SK-N-DZ (cell line): ENCODE data around the gene BRIP1.

Source experiments
- DNase-seq: peaks from one replicate; pipeline ENCODE4 v3.0.0-alpha.2; 2015; ENCODE audit warnings: low spot score

BRIP1 gene

DNA sequence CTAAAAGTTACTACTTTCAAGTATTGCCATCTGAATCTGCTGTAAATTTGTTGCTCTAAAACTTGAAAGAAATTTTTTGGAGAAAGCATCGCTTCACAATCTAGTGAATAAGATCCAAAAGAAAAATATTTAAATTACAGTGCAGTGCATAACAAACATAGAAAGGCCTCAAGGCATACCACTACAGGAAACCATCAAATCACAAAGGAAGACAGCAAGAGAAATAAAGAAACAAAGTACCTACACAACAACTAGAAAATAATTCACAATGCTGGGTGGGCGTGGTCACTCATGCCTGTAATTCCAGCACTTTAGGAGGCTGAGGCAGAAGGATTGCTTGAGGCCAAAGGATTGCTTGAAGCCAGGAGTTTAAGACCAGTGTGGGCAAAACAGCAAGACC, 104.9 kb downstream of the BRIP1 start:
- DNase-seq, result no peak

DNA sequence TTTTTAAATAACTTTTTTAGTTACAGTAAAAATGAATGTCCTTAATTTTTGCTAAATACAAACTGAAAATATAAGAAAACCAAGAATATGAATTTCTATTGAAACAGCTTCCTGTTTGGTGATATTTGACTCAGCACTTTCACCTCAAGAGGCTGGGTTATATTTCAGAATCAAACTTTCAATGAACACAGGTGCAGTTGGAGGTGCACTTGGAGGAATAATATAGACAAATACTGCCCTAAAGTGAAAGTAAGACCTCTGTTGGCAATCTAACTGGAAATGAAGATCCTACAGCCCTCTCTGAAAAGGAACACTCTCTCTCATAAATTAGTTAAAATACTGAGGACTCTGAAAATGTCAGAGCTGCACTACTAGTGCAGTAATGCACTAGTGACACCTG, 106.2 kb downstream of the BRIP1 start:
- DNase-seq, result no peak

DNA sequence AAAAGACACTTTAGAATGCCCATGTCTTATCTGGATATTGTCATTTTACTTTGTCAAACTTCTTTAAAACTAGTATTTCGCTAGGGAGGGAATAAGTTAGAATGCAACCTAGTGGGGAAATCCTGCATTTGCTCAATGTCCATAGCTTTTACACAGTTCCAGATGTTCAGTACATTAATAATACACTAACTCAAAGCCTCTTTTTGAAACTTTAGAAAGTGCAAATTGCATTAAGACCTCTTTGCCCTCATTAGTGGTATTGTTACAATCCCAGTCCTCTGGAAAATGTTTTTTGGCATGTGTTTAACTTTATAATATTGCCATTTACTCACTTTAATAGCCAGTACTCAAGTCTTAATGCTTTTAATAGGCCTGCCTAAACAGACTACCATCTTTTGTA, 106.8 kb downstream of the BRIP1 start:
- peak; percentile 11 for DNase-seq

DNA sequence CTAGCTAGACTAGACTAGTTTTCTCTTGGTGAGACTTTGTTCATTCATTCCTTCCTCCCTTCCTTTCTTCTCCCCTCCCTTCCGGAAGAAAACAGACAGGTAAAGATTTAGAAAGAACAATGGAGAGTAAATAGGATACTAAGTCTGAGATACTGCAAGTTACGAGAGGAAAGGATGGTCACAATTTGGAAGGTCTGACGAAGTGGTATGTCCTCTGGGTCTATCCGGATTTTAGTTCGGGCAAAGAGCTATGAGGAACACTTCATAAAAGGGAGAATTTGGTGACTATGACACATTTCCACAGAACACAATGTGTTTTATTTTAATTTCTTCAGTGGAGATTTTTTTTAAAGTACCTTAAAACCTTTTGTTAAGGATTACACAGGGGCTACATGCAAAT, 107.7 kb downstream of the BRIP1 start:
- no peak for DNase-seq

DNA sequence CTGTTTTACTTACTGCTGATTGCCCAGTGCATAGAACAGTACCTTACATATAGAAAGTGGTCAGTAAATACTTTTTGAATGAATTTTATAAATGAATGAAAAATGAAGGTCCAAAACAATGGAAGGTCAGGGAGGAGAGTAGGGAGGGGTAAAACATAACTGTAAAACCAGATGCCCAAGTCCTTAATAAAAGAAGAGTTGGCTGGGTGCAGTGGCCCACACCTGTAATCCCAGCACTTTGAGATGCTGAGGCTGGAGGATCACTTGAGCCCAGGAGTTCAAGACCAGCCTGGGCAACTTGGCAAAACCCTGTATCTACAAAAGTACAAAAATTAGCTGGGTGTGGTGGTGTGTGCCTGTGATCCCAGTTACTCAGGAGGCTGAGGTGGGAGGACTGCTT, 108.2 kb downstream of the BRIP1 start:
- no peak for DNase-seq

DNA sequence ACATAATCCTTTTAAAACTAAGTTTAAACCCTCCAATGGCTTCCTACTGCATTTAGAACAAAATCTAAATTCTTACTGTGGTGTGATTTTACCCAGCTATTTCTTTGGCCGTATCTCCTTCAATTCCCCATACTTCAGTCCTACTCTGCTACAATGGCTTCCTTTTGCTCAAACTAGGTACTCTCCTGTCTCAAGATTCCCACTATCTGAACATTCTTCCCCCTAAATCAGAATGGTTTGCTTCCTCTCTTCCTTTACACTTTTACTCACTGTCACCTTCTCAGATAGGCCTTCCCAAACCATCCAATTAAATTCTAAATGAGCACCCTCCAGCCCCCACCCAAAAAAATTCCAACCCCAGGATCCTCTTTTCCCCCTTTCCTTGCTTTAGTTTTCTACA, 109.2 kb downstream of the BRIP1 start:
- DNase-seq, result no peak

DNA sequence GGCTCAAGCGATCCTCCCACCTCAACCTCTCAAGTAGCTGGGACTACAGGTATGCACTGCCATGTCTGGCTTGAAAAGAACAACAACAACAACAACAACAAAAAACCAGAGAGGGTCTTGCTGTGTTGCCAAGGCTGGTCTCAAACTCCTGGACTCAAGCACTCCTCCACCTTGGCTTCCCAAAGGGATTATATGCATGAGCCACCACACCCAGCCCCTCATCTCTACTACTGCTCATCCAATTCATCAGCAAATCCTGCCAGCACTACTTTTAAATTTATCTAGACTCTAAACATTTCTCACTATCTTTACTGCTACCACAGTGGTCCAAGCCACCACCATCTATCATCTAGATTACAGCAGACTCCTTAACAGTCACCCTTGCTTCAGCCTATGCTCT, 109.6 kb downstream of the BRIP1 start:
- no peak for DNase-seq

DNA sequence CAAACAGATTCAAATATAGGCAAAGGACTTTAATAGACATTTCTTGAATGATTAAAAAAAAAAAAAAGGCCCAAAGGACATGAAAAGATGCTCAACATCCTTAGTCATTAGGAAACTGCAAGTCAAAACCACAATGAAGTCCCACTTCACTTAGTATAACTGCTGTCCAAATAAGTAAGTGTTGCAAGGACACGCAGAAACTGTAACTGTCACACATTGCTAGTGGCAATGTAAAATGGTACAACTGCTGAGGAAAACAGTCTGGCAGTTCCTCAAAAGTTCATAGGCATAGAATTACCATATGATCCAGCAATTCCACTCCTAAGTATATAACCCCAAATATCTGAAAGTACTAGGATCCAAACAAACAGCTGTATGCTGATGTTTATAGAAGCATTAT, 112.7 kb downstream of the BRIP1 start:
- DNase-seq, result no peak

DNA sequence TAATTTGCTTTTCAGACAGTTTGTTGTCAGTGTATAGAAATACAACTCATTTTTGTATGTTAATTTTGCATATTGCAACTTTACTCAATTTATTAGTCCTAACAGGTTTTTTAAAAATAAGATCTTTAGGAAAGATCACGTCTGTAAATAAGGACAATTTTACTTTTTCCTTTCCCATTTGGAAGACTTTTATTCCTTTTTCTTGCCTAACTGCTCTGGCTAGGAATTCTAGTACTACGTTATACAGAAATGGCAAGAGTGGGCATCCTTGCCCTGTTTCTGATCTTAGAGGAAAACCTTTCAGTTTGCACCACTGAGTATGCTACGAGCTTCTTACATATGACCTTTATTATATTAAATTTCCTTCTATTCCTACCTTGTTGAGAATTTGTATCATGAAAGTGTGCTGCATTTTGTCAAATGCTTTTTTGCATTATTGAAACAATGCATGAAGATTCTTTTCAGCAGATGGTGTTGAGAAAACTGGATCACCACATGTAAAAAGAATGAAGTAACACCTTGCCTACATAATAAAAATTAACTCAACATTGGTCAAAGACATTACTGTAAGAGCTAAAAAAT, 113.4 kb downstream of the BRIP1 start:
- DNase-seq, result no peak

DNA sequence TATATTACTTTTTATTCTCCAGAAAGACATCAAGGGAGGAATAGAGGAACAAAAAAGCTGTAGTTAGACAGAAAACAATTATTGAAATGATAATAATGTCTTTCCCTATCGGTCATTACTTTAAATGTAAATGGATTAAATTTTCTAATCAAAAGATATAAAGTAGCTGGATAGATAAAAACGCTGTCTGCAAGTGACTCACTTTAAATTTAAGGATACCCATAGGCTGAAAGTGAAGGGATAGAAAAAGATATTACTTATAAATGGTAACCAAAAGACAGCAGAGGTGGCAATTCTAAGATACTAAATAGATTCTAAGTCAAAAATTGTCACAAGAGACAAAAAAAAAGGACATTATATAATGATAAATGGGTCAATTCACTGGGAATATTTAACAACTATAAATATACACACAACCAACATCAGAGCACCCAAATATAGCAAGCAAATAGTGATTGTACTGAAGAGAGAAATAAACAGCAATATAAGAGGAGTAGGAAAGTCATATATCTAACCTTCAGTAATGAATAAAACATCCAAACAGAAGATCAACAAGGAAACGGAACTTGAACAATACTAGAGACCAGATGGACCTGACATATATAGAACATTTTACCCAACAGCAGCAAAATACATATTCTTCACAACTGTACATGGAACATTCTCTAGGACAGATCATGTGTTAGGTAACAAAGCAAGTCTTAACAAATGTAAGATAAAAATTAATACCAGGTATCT, 116.9 kb downstream of the BRIP1 start:
- DNase-seq, result no peak

DNA sequence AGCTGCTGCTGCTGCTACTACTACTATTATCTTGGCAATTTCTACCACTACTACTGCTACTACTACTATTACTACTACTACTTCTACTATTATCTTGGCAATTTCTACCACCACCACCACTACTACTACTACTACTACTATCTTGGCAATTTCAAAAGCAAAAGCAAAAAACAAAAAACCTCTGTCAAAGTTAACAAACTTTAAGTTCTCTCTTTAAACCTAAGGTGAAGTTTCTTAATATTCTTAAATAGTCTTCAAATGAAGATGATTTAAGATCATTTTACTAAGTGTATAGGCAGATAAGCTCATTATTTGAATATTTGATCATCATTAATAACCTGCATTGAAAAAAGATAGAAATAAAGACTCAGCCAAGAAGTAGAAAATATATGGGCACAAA, 118.5 kb downstream of the BRIP1 start:
- DNase-seq, result no peak

DNA sequence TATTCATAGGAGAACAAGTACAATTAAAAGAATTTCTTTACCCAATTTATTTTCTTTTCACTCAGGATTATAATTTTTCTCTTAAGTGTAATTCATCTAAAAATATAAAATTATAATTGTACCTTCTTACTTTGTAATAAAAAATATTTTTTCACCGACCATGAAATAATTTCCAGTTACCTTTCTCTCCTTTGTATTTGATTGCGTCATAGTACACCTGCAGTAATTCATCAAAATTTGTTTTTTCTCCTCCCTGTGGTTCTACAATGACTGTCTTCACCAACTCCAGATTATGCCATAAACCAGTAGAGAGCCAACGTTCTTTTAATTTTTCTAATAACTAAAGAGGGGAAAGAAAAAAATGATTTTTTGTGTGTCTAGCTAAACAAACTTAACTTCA, 119.1 kb downstream of the BRIP1 start:
- no peak for DNase-seq

DNA sequence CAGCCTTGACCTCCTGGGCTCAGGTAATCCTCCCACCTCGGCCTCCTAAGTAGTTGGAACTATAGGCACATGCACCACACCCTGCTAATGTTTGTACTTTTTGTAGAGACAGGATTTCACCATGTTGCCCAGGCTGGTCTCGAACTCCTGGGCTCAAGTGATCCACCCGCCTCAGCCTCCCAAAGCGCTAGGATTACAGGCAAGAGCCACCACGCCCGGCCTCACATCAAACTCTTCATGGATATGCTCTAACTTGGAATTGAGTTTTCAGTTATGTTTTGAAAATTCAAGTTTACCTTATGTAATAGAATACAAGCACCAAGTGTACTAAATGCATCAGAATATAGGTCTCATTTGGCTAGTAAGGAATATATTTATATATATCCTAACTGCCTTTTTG, 119.6 kb downstream of the BRIP1 start:
- no peak for DNase-seq

DNA sequence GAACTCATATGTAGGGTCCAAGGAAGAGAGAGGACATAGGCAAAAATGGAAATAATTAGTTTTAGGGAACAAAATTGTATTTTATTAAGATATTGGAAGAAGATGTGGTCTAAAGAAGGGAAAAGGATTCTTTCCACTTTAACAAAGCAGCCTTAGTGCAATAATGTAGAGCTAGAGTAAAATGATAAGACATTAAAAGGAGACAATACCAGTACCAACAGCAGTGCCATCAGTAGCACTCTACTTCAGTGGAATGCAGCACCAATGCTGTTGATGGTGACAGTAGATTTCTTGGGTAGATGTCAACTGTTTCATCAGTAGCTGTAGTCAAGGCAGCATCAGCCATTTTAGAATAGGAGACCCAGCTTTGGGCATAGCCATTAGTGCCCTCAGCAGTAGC, 124.3 kb downstream of the BRIP1 start:
- DNase-seq, result no peak

DNA sequence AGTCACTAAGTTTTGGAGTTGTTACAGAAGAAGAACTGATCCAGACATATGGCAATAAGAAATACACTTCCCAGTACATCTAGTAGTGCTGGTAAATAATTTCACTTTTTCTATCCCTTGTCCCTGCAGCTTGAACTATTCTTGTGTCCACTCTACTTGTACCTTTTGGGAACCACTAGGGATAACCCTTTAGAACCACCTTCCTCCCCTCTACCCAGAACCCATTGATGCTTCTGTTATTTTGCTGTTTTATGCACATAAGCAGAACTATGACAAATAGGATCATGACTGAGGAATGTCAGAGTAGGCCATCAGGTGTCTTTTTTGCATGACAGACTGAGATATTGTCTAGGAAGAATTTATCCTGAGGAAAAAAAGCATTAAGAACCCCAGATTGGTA, 125.1 kb downstream of the BRIP1 start:
- no peak for DNase-seq

DNA sequence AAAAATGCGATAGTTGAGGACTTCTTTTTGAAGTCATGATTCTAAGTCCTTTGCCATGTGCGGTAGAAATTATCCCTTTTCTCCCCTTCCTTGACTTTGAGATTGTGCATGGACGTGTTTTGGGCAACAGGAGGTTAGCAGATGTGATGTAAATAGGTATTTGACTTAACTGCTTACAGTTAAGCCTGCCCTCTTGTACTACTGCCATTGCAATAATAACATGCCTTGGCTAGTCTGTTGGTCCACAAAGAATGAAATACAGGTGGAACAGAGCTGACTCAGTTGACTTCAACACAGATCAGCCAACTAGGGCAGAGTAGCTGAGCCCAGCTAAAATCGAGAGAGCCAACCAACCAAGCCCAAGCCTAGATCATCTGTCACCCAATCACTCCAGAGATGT, 125.5 kb downstream of the BRIP1 start:
- DNase-seq, result no peak

DNA sequence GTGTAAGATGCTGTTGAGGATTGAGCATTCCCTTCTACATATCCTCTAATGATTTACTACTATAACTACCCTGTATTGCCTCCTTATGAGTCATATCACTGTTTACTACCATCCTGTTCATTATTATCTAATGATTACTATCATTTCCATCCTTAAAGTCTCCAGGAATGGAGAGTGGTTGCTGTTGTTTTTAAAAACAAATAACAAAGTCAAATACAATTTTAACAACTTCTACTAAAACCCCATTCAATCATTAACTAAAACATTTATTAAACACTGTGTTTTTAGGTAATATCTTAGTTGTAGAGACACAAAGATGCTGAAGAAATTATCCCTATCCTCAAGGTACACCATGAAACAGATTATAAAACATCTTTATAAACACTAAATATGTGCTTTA, 126.9 kb downstream of the BRIP1 start:
- DNase-seq, result no peak

DNA sequence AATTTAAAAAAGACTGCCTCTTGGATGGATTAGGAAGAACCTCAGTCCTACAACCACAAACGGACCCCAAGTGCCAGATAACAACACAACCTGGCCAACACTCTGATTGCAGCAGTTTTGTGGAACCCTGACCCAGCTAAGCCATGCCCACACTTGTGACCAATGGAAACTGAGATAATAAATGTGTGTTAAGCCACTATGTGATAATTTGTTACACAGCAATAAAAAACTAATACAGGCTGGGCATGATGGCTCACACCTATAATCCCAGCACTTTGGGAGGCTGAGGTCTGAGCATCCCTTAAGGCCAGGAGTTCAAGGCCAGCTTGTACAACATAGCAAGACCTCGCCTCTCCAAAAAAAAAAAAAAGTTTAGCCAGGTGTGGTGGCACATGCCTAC, 127.5 kb downstream of the BRIP1 start:
- DNase-seq, result no peak

DNA sequence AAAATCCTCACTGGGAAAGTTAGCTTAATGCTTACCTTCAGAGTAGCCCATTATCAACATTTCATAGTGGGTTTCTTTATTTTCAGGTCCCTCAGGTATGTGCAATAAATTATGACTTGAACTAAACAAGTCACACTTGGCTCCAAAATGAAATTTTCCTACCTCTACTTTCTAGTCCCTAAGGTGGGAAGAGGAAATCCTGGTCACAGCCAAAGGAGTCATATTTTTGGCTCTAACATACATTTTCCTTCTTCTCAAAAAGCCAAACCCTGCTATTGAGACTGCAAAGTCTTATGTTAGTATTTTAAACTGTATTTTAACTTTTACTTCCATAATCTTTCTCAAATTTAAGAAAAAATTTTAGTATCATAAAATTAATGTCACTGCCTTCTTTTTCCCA, 128.9 kb downstream of the BRIP1 start:
- DNase-seq, result no peak

DNA sequence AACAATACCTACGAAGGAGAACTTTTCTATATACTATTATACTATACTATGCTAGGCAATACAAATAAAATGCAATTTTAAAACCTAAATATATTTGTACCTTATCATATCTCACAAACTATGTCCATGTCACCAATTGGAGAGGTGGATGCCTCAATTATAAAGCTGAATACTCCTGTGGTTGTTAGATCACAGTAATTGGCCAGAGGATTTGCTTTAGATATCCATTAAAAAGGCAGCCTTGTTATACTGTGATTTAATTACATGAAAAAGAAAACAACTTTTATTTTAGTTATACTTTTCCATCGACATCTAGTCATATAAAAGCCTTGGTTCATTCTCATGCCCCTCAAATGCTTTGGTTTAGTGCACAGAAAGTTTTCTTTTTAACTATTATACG, 129.3 kb downstream of the BRIP1 start:
- no peak for DNase-seq

DNA sequence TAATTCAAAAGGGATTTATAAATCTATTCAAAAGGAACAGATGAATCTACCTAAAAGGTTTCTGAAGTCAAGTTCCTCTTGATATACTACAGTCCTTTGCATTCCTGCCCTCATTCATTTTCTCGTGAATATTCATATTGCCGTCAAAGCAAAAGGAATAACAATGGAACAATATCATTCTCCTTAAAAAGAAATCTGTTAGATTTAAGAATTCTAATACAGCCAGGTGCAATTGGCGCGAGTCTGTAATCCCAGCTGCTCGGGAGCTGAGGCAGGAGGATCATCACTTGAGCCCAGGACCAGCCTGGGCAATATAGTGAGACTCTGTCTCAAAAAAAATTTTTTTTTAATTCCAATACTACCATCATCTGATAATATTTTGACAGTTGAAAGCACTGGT, 130.3 kb downstream of the BRIP1 start:
- DNase-seq, result no peak

DNA sequence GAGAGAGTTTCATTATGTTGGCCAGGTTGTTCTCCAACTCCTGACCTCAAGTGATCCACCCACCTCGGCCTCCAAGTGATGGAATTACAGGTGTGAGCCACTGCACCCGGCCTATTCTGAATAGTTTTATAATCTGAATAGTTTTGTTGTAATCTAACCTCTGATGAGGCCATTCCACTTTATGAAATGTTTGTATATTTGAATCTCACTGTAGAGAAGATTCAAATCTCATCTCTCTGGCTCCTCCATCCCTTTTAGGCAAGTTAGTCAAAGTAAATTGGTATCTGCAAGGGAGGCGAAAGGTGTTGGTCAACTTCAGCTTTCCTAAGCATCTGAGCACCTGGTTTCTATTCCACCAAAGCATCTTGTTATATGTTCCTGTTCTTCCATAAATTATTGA, 131.2 kb downstream of the BRIP1 start:
- no peak for DNase-seq

DNA sequence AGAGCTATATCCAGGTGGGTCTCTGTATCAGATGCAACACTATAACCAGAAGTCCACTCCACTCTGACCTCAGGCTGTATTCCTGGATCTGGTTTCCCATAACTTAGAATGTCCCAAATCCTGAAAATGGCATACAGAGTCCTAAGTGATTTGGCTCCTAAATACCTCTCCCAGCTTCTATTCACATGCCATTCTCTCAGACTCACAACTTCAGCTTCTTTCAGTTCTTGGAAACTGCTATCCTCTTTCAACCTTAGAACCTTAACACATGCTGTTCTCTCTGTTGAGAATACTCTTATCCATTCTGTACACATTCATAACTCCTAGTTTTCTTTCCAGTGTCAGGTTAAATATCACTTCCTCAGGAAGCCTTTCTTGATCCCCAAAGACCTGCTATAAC, 132.0 kb downstream of the BRIP1 start:
- DNase-seq, result no peak

DNA sequence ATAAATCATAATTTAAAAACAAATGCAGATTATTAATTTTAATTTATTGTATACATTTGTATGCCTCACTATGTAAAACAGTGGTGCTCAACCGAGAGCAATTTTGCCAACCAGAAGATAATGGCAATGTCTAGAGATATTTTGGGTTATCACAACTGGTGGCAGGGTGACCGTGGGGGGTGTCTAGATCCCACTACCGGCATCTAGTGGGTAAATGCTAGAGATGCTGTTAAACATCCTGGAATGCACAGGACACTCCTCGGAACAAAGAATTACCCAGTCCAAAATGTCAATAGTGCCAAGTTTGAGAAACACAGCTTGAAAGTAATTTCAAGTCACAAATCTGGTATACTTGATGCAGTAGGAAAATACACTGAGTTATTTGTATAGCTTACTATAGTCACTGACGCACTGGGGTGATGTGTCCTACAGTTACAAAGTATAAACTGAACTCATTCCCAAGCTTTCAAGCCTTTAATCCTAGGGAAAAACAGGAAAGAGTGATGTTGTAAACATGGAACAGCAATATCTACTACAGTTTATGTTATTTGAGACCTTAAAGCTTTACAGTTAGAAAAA, 133.5 kb downstream of the BRIP1 start:
- no peak for DNase-seq
